Measurements from ENCODE around the gene SLC6A17. TPM values are rescaled to one million over a fixed set of nuclear protein-coding genes. Genes with fewer than 3 reads are reported as not detected.

Gene SLC6A17
- total RNA-seq, result under 0.01 and 0.09 TPM in 2 replicates

GRCh38 chr1:110150330-110151174 lies at the start of gene SLC6A17:
Gene SLC6A17 (plus strand): TSS chr1:110150494. CDS start chr1:110166930, 16,436 bp downstream.

GRCh38 chr1:110112143-110112542 lies 38.2 kb upstream of the SLC6A17 start, which contains the start of gene UBL4B:
Gene UBL4B (plus strand): TSS chr1:110112443. CDS start chr1:110112535, 92 bp downstream.

GRCh38 chr1:110209715-110210603 lies 59.7 kb downstream of the SLC6A17 start, which contains the start of gene KCNC4:
Gene KCNC4 (plus strand): TSS chr1:110210314. CDS start chr1:110211500, 1,186 bp downstream.

Other genes with a start within 250 kb of the SLC6A17 start
- gene CSF1, start 239.6 kb upstream of the SLC6A17 start, total RNA-seq, result 38.0 and 47.1 TPM in 2 replicates
- gene AHCYL1, start 165.7 kb upstream of the SLC6A17 start, total RNA-seq, result 51.1 and 92.3 TPM in 2 replicates
- 39.8 and 44.2 TPM in 2 replicates for gene STRIP1, start 115.9 kb upstream of the SLC6A17 start, total RNA-seq
- not detected in 2 replicates for gene ALX3, start 79.8 kb upstream of the SLC6A17 start, total RNA-seq
- gene UBL4B, start 38.1 kb upstream of the SLC6A17 start, total RNA-seq, result not detected in 2 replicates
- 0.57 and 2.8 TPM in 2 replicates for gene KCNC4, start 59.8 kb downstream of the SLC6A17 start, total RNA-seq
- 25.6 and 27.6 TPM in 2 replicates for gene RBM15, start 188.9 kb downstream of the SLC6A17 start, total RNA-seq
- 91.4 and 414 TPM in 2 replicates for gene SLC16A4, start 240.5 kb downstream of the SLC6A17 start, total RNA-seq

Data from smooth muscle cell of bladder (primary cell).